ENCODE data around the gene PLCB1.

The PLCB1 gene

GRCh38 chr20:8148501-8148900, 16.4 kb downstream of the PLCB1 start:
- peak; percentile 29 for DNase-seq (ENCODE audit: low read depth)
- no peak overlapping the region for H3K4me3 ChIP-seq (ENCODE audit: control insufficient read depth, low read depth, low read length)
- TF ChIP-seq, protein P1, sequence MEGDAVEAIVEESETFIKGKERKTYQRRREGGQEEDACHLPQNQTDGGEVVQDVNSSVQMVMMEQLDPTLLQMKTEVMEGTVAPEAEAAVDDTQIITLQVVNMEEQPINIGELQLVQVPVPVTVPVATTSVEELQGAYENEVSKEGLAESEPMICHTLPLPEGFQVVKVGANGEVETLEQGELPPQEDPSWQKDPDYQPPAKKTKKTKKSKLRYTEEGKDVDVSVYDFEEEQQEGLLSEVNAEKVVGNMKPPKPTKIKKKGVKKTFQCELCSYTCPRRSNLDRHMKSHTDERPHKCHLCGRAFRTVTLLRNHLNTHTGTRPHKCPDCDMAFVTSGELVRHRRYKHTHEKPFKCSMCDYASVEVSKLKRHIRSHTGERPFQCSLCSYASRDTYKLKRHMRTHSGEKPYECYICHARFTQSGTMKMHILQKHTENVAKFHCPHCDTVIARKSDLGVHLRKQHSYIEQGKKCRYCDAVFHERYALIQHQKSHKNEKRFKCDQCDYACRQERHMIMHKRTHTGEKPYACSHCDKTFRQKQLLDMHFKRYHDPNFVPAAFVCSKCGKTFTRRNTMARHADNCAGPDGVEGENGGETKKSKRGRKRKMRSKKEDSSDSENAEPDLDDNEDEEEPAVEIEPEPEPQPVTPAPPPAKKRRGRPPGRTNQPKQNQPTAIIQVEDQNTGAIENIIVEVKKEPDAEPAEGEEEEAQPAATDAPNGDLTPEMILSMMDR (conservative IDR thresholded peaks at IDR 0.05; ENCODE audit: control insufficient read depth, insufficient read depth, low read depth, low read length): no peak

DNA sequence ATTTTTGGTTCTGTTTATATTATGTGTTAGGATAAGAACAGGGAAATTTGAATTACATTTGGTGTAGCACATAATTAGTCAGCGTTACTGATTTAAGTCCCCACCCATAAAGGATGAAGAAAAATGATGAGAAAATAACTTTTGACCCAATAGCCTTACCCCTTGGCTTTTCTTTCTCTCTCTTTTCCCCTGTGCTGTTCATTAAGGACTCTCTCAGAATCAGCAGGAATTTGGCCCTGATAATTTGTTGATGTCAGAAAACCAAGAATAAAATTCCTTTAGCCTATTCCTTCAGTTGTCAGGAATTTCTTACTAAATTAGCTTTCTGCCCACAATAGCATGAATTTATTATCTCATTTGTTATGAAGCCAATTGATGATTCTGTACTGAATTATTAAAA, 18.5 kb downstream of the PLCB1 start:
- TF ChIP-seq, protein P1 (conservative IDR thresholded peaks at IDR 0.05; ENCODE audit: control insufficient read depth, insufficient read depth, low read depth, low read length): no peak
- DNase-seq (ENCODE audit: low read depth): peak; percentile 11
- H3K4me3 ChIP-seq (ENCODE audit: control insufficient read depth, low read depth, low read length): no peak overlapping the region

GRCh38 chr20:8151372-8151771, 19.3 kb downstream of the PLCB1 start:
- no peak overlapping the region for H3K4me3 ChIP-seq (ENCODE audit: control insufficient read depth, low read depth, low read length)
- peak; percentile 14 for DNase-seq (ENCODE audit: low read depth)
- TF ChIP-seq, protein P1 (conservative IDR thresholded peaks at IDR 0.05; ENCODE audit: control insufficient read depth, insufficient read depth, low read depth, low read length): no peak

GRCh38 chr20:8152183-8152582, 20.1 kb downstream of the PLCB1 start:
- TF ChIP-seq, protein P1 (conservative IDR thresholded peaks at IDR 0.05; ENCODE audit: control insufficient read depth, insufficient read depth, low read depth, low read length): no peak
- DNase-seq (ENCODE audit: low read depth): peak; percentile 74
- no peak overlapping the region for H3K4me3 ChIP-seq (ENCODE audit: control insufficient read depth, low read depth, low read length)

GRCh38 chr20:8152847-8153246, 20.8 kb downstream of the PLCB1 start:
- H3K4me3 ChIP-seq (ENCODE audit: control insufficient read depth, low read depth, low read length): no peak overlapping the region
- TF ChIP-seq, protein P1 (conservative IDR thresholded peaks at IDR 0.05; ENCODE audit: control insufficient read depth, insufficient read depth, low read depth, low read length): no peak
- no peak for DNase-seq (ENCODE audit: low read depth)

DNA sequence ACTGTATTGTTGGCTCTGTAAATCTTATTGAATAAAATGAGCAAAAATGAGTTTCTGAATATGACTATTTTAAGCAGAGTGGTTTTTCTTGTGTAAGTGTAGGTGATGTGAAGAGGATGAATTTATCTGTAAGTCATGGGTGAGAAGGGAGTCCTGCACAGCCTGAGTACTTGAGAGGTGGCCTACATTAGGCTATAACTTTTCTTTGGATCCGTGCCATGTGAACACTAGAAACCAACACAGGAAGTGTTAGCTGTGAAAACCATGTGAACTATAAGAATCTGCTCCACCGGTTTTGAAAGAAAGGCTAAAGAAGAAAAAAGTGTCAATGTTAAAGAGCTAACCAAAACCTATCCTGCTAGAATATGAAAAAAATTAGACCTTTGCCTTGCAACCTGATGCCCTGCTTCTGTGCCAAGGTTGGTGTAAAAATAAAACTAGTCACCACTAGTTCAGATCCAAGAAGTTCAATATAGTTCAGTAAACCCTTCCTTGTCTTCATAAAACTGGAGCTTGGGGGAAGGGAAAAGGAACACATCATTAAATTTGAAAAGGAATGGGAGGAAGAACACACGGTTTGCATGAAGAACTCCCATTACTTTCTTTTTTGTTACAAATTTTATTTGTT, 21.3 kb downstream of the PLCB1 start:
- peak; percentile 19 for DNase-seq (ENCODE audit: low read depth)

More for the DNA sequence above, 21.3 kb downstream of the PLCB1 start:
- H3K4me3 ChIP-seq (ENCODE audit: control insufficient read depth, low read depth, low read length): no peak overlapping the region
- TF ChIP-seq, protein P1 (conservative IDR thresholded peaks at IDR 0.05; ENCODE audit: control insufficient read depth, insufficient read depth, low read depth, low read length): no peak

Measured in fibroblast of mammary gland (primary cell).